Measurements from ENCODE around the gene SLIT1. TPM values are rescaled to one million over a fixed set of nuclear protein-coding genes. Genes with fewer than 3 reads are reported as not detected.

SLIT1 gene
- polyA plus RNA-seq, 10 donors = 0.39 to 1.9 (median 0.84) TPM

DNA sequence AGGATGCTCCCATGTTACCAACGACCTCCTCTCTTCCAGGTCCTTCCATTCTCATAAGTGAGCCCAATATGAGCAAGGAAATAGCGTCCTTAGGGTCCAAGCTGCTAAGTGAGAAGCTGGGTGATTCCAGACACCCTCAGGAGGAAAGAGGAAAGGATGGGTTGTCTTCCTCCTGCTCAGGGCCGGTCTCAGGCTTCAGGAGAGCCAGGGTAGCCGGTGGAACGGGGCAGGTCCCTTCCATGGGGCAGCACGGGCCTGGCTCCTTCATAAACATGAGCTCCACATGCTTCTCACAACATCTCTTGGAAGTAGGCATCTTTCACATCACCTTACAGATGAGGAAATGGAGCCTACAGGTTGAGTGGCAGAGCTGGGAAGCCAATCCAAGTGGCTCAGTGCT is 12.7 kb downstream of the SLIT1 start:
- DNase-seq = no peak

- no peak for DNase-seq
Observed at GRCh38 chr10:97171001-97171400, 14.8 kb downstream of the SLIT1 start.

GRCh38 chr10:97169911-97170693 is 15.7 kb downstream of the SLIT1 start:
- DNase-seq = no peak

- no peak for DNase-seq
Observed at GRCh38 chr10:97169063-97169462, 16.7 kb downstream of the SLIT1 start.

- no peak for DNase-seq
Observed at GRCh38 chr10:97168645-97169044, 17.1 kb downstream of the SLIT1 start.

- no peak for DNase-seq
Observed at GRCh38 chr10:97165499-97165898, 20.3 kb downstream of the SLIT1 start.

- DNase-seq = no peak
Observed at GRCh38 chr10:97163781-97164501, 21.8 kb downstream of the SLIT1 start.

DNA sequence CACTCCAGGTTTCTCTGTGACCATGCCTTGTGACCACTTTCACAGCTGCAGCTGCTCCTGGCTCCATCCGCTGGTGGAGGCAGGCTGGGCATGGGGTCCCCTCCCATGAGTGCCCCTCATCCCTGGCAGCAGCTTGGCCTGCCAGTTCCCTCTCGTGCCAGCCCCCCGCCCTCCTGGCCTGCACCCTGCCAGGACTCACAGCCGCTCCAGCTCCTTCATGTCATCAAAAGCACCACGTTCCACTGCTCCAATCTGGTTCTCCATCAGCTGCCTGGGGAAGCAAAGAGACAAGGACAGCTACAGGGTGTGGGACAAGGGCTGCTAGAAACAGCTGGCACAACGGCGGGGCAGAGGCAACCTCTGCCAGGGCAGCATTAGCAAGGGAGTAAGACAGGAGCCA is 22.6 kb downstream of the SLIT1 start:
- peak in 2 of 3 donors; percentile 34 to 52 for DNase-seq

DNA sequence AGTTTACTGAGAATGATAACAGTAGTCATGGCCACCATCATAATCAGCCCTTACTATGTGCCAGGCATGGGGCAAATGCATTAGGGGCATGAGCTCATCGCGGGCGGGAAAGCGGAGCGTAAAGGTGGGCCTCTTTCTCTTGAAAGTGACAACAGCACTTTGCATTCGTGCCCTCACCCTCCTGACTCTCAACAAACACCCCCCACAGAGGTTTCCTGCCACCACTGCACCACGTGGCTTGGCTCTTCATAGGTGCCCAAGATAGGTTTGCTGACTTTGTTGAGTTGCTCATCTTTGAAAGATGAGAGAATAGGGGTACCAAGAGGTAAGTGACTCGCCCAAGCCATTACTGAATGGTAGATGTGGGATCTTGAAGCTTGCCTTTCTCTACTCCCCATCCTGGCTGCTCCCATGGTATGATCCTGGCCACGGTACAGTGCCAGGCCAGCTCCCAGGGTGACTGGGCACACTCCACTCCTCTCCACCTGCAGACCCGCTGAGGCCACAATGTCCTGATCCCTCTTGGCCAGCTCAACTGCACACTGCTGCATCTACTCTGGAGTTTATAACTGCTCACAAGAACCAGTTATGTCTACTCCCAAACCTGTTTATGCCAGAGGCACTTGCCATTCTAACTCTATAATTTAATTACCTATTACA is 26.0 kb downstream of the SLIT1 start:
- no peak for DNase-seq

GRCh38 chr10:97157578-97158095 is 28.1 kb downstream of the SLIT1 start:
- no peak for DNase-seq

- no peak for DNase-seq
Observed at GRCh38 chr10:97154781-97155180, 31.0 kb downstream of the SLIT1 start.

GRCh38 chr10:97154162-97154561 is 31.6 kb downstream of the SLIT1 start:
- no peak for DNase-seq

GRCh38 chr10:97153270-97153850 is 32.4 kb downstream of the SLIT1 start:
- DNase-seq = no peak

DNA sequence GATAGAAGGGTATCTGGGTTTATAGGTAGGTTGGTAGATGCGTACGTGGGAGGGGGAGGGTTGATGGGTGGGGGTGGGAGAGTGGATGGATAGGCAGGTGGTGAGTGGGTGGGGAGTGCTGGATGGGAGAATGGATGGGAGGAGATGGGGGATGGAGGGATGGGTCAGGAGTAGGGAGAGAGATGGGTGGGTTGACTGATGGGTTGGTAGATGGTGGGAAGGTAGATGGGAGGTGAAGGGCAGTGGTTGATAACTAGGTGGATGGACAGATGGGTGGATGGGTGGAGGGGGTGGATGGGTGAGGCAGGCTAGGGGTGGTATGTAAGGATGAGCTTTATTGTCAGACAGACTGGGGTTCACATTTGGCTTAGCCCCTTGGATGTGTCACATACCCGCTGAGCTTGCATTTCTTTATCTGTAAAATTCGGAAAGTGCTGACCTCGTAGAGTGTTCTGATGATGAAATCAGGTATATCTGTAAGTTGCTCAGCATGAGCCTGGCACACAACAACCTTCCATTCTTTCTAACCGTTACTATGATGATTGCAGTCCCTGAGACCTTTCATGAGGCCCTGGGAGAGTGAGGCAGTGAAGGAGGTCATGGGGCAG is 34.3 kb downstream of the SLIT1 start:
- no peak for DNase-seq

- no peak for DNase-seq
Observed at GRCh38 chr10:97150616-97151015, 35.1 kb downstream of the SLIT1 start.

DNA sequence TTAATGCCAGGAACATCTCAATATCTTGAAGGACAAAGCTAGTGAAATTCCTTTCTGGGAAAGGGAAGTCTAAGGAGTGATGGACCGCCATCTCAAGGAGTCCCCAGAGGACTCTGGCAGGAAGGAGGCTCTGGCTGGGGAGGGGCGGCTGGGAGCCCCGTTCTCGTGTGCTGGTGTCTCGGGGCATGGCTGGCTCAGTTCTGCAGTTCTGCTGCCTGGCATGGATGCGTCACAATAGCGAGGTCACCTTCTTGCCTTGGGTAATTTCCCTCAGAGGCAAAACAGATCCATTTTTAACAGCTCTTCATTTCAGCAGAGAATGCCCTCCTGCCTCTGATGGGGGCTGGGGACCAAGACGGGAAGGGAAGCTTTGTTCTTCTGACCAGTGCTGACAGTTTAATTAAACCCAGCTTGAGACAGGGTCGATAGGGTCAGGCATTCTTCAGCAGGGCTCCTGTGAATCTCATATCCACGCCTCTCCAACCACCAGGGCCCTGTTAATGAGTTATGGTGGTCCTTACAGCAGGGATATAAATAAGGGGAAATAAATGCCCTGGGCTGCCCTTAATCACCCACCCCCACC is 35.7 kb downstream of the SLIT1 start:
- no peak for DNase-seq

DNA sequence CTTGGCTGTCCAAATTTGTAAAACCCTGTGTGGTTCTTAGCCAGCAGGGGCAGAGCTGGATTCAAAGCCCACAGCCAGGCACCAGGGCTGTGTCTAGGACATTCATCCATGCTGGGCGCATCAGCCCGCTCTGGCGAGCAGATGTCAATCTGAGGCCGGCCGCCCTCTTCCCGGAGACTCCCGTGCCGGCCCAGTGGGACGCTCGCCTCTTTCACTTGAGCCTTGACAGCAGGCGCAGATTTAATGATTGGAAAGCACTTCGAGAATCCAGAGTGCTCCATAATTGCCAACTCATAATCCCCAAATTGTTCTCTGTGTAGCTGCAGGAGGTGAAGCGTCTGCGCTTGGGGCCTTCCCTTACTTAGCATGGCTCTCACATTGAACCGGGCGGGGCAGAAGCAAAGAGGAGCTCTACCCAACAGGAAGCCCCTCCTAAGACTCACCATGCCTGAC is 36.7 kb downstream of the SLIT1 start:
- no peak for DNase-seq

GRCh38 chr10:97144297-97144696 is 41.5 kb downstream of the SLIT1 start:
- no peak for DNase-seq

DNA sequence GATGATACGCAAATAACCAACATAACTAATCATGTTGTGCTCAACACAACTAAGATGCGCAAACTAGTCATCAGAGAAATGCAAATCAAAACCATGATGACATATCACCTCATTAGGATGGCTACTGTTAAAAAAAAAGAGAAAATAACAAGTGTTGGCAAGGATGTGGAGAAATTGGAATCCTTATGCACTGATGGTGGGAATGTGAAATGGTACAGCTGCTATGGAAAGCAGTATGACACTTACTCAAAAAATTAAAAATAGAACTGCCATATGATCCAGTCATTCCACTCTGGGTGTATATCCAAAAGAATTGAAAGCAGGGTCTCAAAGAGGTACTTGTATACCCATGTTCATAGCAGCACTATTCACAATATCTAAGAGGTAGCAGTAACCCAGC is 42.9 kb downstream of the SLIT1 start:
- DNase-seq = no peak

DNA sequence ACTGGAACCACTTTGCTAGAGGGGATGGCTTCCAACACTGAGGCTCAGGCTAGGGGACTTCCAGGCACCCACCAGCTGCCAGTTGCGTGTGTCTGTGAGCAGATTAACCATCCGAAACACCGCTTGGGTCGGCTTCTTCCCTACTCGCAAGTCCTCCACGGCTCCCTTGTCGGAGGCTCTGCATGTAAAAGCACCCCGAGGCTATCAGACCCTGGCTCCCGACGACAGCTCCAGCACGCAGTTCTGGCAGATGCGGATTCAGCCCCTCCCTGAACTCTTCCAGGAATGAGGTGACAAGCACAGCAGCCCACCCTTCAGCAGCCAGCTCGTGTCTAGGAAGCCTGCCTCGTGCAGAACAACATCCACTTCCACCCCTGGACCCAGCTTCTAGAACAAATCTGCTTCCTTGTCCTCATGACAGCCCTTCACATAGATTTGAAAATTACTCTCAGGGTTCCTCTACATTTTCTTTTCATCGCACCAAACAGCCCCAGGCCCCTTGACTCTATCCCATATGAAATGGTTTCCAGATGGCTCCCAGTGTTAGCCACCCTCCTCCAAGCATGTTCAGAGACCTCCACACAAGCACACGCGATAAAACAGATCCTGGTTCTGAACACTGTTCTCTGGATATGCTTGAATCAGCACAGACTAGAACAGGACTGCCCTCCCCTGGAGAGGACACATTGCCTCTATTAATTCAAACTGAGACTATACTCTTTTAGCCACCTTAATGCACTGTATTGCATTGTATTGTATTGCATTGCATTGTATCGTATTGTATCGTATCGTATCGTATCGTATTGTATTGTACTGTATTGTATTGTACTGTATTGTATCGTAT is 44.6 kb downstream of the SLIT1 start:
- DNase-seq = peak in 1 of 3 donors; percentile 31

Measured in muscle of back (tissue), 11 donors.